ENCODE data around the gene ATP6V1C2. TPM values are rescaled to one million over a fixed set of nuclear protein-coding genes. Genes with fewer than 3 reads are reported as not detected.
"Not testable (repeated sequence)": the region's sequence is repeated elsewhere in the genome, so short reads cannot be mapped to it uniquely, and the experiment has no call there.

ATP6V1C2 gene
- total RNA-seq, 1 donor from 2014 or later: 0.72 TPM

GRCh38 chr2:10785260-10785659, 63.8 kb downstream of the ATP6V1C2 start:
- no peak for DNase-seq (ENCODE audit: low spot score)

GRCh38 chr2:10786240-10786982, 65.0 kb downstream of the ATP6V1C2 start:
- no peak for DNase-seq (ENCODE audit: low spot score)

GRCh38 chr2:10787176-10787968, 65.9 kb downstream of the ATP6V1C2 start:
- DNase-seq (ENCODE audit: low spot score): no peak

GRCh38 chr2:10788855-10789254, 67.4 kb downstream of the ATP6V1C2 start:
- DNase-seq (ENCODE audit: low spot score): no peak

GRCh38 chr2:10790228-10790973, 69.0 kb downstream of the ATP6V1C2 start:
- DNase-seq (ENCODE audit: low spot score): no peak

- DNase-seq (ENCODE audit: low spot score): peak; percentile 67
These were observed 70.7 kb downstream of the ATP6V1C2 start for GRCh38 chr2:10792001-10792634.

- DNase-seq (ENCODE audit: low spot score): no peak
These were observed 71.4 kb downstream of the ATP6V1C2 start for GRCh38 chr2:10792660-10793400.

GRCh38 chr2:10793816-10794215, 72.4 kb downstream of the ATP6V1C2 start:
- peak; percentile 80 for DNase-seq (ENCODE audit: low spot score)

GRCh38 chr2:10794876-10795275, 73.4 kb downstream of the ATP6V1C2 start:
- DNase-seq (ENCODE audit: low spot score): peak; percentile 53

- no peak for DNase-seq (ENCODE audit: low spot score)
These were observed 74.1 kb downstream of the ATP6V1C2 start for GRCh38 chr2:10795508-10796046.

GRCh38 chr2:10796703-10797102, 75.3 kb downstream of the ATP6V1C2 start:
- DNase-seq (ENCODE audit: low spot score): no peak

GRCh38 chr2:10798783-10799182, 77.4 kb downstream of the ATP6V1C2 start:
- DNase-seq (ENCODE audit: low spot score): no peak

- no peak for DNase-seq (ENCODE audit: low spot score)
These were observed 78.7 kb downstream of the ATP6V1C2 start for GRCh38 chr2:10800163-10800562.

GRCh38 chr2:10802657-10803056, 81.2 kb downstream of the ATP6V1C2 start:
- no peak for DNase-seq (ENCODE audit: low spot score)

GRCh38 chr2:10805990-10806389, 84.6 kb downstream of the ATP6V1C2 start:
- DNase-seq (ENCODE audit: low spot score): not testable (repeated sequence)

- no peak for DNase-seq (ENCODE audit: low spot score)
These were observed 85.1 kb downstream of the ATP6V1C2 start for GRCh38 chr2:10806543-10806942.

- no peak for DNase-seq (ENCODE audit: low spot score)
These were observed 89.1 kb downstream of the ATP6V1C2 start for GRCh38 chr2:10810202-10811161.

- no peak for DNase-seq (ENCODE audit: low spot score)
These were observed 90.1 kb downstream of the ATP6V1C2 start for GRCh38 chr2:10811517-10811916.

GRCh38 chr2:10812362-10813162, 91.1 kb downstream of the ATP6V1C2 start, which contains the start of gene PDIA6:
Gene PDIA6 (minus strand): TSS chr2:10812785. CDS start chr2:10812696, 89 bp downstream.
- peak; percentile 98 for DNase-seq (ENCODE audit: low spot score)

All from umbilical cord (tissue), 2 donors.